HG03442 (cell line): ENCODE results near the gene KCNJ1.

Experiments used
- ATAC-seq: cut with Tn5 transposase; IDR thresholded peaks from one replicate; pipeline ENCODE4 v1.9.1; 2021; ENCODE audit warnings: mild to moderate bottlenecking, moderate library complexity; ENCODE audit not compliant: unreplicated experiment

Gene KCNJ1

GRCh38 chr11:128790196-128790595, 76.9 kb downstream of the KCNJ1 start:
- ATAC-seq = no peak

- ATAC-seq = no peak
Measured at GRCh38 chr11:128789497-128790150, 77.5 kb downstream of the KCNJ1 start.
